GM19099 (cell line): ENCODE data around the gene MMD.
A peak's percentile ranks its signal among the peaks of the same experiment; 100 is the strongest.

Experiments
- POLR2A ChIP-seq: IDR thresholded peaks from 3 replicates; pipeline ENCODE4 v1.6.1; 2011; ENCODE audit warnings: low read depth; ENCODE audit not compliant: insufficient read length; ENCODE audit errors: extremely low read depth

Gene MMD

GRCh38 chr17:55433629-55434422 lies 12.2 kb upstream of the MMD start:
- no peak for TF ChIP-seq POLR2A

DNA sequence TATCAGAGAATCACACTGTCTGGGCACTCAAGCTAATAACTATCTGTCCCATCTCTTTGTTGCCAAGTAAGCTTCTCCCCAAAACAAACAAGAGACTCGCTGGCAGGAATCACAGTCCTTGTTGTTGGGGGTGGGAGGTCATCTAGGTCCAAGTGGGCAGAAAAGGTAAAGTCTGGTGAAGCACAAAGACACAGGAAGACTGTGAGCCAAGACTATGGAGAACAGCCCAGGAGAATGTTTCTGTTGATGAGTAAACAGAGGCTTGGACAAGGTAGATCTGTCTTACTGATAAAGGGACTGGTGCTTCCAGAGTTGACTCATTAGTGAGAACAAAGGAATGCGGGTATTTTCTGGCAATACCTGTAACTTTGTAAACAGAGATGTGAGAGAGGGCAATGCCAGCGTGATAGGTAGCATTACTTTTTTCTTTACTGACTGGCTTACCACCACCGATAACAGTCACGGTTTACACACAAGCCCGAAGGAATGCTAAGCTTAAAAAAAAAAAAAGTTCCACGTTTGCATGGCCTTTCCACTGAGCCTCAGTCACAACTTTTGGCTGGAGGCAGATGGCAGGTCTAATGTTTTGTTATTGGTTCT lies 11.5 kb upstream of the MMD start:
- TF ChIP-seq POLR2A: no peak

DNA sequence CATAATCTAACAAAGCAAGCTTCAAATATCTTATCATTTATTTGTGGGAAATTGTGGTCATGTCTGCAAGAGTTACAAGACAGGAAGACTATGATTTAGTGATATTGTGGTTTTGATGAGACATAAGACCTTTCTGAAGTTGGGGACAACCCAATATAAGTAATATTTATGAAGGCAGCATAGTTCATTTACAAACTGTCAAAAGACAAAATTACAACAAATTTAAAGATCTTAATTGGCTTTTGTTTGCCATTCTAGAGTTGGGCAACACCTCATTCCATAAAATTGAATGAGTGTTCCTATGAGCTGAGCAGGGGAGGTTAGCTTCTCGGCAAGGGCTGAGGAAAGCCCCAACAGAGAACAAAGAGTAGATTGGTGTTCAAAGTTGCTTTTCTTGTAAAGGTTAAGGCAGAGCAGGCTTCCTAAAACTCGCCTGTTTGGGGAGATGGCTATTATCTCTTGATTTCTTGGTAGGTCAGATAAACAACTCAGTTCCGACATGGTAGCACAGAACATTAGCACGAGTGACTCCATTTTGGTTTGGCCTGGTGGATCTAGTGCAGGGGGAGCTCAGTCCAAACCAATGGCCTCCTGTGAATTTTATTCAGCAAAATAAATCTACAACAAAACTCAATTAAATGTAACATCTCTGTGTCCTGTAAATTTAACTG lies 10.9 kb upstream of the MMD start:
- no peak for TF ChIP-seq POLR2A

- TF ChIP-seq POLR2A: no peak
Measured at GRCh38 chr17:55430541-55431288, 9.1 kb upstream of the MMD start.

GRCh38 chr17:55427587-55427882 lies 5.9 kb upstream of the MMD start:
- no peak for TF ChIP-seq POLR2A

GRCh38 chr17:55426851-55427586 lies 5.4 kb upstream of the MMD start:
- TF ChIP-seq POLR2A: no peak

GRCh38 chr17:55424893-55425540 lies 3.4 kb upstream of the MMD start:
- peak; percentile 20 for TF ChIP-seq POLR2A

DNA sequence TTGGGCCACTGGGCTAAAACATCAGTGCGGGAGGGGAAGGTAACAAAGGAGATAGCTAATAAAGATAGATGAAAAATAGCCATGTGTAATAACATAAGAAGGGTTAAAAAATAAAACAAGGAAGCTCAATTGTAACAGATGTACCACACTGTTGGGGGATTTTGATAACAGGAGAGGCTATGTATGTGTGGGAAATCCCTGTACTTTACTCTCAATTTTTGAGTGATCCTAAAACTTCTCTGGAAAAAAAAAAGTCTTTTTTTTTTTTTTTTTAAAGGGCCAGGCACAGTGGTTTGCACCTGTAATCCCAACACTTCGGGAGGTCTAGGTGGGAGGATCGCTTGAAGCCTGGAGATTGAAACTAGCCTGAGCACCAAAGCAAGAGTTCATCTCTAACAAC lies 1.9 kb upstream of the MMD start:
- no peak for TF ChIP-seq POLR2A

- TF ChIP-seq POLR2A: no peak
Measured at GRCh38 chr17:55420776-55421178, 858 bp downstream of the MMD start.

DNA sequence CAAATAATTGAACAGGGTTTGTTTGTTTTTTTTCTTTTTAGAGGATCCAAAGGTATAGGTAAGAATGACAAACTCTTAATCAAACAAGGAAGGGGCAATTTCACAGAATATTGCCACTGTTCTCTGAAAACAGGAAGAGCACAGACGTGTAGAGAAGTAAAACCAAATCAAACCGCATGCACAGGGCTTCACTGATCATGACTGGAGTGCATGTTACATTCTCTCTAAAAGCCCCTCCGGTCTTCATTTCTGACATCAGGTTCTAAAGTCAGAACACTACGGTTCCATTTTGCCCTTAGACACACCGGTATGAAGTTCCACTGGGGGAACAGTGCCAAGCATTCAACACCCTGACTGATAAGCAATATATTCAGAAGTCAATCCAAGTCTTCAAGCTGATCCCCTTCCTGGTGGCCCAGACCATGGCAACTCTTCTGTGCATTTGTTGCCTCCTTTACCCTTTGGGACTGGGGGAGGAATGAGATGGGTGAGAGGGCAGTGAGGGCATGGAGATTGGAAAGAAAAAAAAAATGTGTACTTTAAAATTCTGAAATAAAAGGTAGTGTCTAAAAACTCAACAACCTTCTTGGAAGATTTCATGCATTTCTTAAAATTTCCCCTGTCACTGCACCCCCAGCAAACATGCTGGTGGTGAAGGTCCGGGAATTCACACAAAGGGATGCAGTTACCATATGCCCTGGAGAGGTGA lies 1.4 kb downstream of the MMD start:
- peak; percentile 56 for TF ChIP-seq POLR2A

GRCh38 chr17:55418369-55419268 lies 3.0 kb downstream of the MMD start:
- TF ChIP-seq POLR2A: peak; percentile 4

- no peak for TF ChIP-seq POLR2A
Measured at GRCh38 chr17:55417411-55418268, 4.0 kb downstream of the MMD start.

DNA sequence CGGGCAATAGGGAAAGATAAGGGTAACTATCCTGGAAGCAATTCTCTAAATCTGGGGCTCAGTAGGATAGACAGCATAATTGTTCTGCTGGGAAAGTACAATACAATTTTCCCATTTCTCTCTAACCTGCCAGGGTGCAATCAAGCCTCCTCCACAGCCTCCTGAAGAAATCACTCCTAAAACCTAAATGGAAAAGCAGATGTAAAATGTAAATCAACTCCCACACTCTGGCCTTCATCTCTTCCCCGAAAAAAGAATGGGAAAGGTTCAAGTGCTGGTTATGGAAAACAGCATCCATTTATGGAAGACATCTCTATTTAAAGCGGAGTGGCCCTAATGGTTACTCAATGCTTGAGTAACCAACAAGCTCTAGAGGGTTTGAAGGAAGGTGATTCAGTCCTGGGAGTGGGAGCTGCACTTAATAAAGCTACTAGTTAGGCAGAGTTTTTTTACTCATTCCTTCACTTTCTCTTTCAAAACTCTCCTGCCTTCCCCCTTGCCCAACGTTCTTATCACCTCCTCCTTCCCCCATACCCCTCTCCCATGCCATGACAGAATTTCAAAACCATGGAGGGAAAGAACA lies 5.1 kb downstream of the MMD start:
- no peak for TF ChIP-seq POLR2A
